Fibroblast of villous mesenchyme (primary cell): ENCODE data around the gene SLC38A2. TPM values are rescaled to one million over a fixed set of nuclear protein-coding genes. Genes with fewer than 3 reads are reported as not detected.

Experiments
- DNase-seq: peaks from one replicate; pipeline ENCODE4 v3.0.0-alpha.2; 2010; ENCODE audit warnings: low read depth
- H3K4me3 ChIP-seq: 2 replicates; pipeline ENCODE4 v1.5.1; 2011; ENCODE audit warnings: low read depth, mild to moderate bottlenecking, low read length
- total RNA-seq: library from RNA; depleted of rRNA; stranded (reverse); fragments of >200 nt; gene quantifications from 2 replicates; pipeline ENCODE4 v1.2.3, GENCODE V29; 2012
- TF ChIP-seq, protein P1 (sequence below): IDR thresholded peaks from 2 replicates; pipeline ENCODE4 v1.5.1; 2012; ENCODE audit warnings: low read depth, mild to moderate bottlenecking, low read length; ENCODE audit not compliant: insufficient read depth

Gene SLC38A2
- total RNA-seq, 1 donor, result 1,547 TPM

GRCh38 chr12:46378530-46378929 is 6.0 kb upstream of the SLC38A2 start:
- no peak for DNase-seq
- H3K4me3 ChIP-seq, result no peak overlapping the region
- TF ChIP-seq, protein P1, sequence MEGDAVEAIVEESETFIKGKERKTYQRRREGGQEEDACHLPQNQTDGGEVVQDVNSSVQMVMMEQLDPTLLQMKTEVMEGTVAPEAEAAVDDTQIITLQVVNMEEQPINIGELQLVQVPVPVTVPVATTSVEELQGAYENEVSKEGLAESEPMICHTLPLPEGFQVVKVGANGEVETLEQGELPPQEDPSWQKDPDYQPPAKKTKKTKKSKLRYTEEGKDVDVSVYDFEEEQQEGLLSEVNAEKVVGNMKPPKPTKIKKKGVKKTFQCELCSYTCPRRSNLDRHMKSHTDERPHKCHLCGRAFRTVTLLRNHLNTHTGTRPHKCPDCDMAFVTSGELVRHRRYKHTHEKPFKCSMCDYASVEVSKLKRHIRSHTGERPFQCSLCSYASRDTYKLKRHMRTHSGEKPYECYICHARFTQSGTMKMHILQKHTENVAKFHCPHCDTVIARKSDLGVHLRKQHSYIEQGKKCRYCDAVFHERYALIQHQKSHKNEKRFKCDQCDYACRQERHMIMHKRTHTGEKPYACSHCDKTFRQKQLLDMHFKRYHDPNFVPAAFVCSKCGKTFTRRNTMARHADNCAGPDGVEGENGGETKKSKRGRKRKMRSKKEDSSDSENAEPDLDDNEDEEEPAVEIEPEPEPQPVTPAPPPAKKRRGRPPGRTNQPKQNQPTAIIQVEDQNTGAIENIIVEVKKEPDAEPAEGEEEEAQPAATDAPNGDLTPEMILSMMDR, result no peak

GRCh38 chr12:46377678-46378077 is 5.1 kb upstream of the SLC38A2 start:
- TF ChIP-seq, protein P1, result no peak
- H3K4me3 ChIP-seq, result no peak overlapping the region
- DNase-seq, result no peak

DNA sequence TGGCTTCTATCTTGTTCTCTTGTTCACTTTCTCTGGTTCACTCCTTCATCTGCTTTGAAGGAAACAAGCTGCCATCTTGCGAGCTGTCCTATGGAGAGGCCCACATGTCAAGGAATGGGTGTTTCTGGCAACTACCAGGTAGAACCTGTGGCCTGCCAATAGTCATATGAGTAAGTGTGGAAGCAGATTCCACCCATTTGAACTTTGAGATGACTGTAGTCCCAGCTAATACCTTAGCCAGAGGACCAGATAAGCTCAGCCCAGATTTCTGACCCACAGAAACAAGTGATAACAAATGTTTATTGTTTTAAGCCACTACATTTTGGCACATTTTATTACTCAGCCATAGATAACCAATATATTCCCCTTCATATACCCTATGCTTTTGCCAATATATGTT is 4.0 kb upstream of the SLC38A2 start:
- DNase-seq, result peak; percentile 16
- TF ChIP-seq, protein P1, result no peak
- no peak overlapping the region for H3K4me3 ChIP-seq

- no peak for DNase-seq
- H3K4me3 ChIP-seq, result no peak overlapping the region
- TF ChIP-seq, protein P1, result no peak
These were observed 2.1 kb upstream of the SLC38A2 start for GRCh38 chr12:46374711-46375110.

- peak; percentile 36 for DNase-seq
- H3K4me3 ChIP-seq, result peak overlapping the region; percentile 95
- TF ChIP-seq, protein P1, result no peak
These were observed 1.7 kb upstream of the SLC38A2 start for GRCh38 chr12:46374310-46374709.

DNA sequence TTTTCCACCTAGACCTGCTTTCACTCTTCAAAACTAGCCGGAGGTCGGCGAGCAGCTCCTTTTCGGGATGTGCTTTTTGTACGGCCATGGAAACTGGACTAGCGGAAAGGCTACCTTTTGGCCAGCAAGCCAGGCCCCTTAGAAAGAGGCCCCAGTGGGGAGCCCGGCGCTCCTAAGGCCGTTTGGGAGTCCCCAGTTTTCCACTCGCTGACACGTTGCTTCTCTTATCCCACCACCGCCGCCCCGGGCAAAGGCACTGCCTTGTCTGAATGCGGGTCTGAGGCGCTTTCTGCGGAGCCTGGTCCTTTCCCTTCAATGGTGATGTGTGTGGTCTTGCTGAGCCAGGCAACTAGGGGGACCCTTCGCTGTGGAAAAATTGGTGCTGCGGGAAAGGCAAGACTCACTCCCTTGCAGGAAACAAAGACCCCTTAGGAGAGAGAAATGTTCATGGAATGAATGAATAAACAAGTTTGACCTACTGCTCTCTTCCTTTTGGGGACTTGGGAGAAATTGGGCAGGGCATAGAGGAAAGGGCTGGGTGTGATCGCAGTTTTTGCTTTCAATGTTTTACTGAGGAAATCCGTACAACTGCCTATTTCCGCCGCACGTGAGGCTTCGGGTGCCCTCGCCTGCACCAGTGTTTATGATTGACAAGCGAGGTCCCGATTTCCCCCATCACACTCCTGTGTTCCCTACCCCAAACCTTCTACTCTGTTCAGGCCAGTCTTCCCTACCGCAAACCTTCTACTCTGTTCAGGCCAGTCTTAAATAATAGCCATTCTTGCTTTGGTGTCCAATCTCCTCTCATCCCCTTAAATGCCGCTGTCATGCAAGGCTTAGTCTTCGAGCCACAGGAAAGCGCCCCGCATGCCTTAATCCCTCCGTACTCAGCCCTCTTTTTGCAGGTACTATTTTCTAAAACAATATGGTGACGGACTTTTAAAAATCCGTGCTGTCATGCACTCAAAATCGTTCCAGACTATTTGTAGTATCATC is 1.0 kb upstream of the SLC38A2 start:
- H3K4me3 ChIP-seq, result peak overlapping the region; percentile 95
- TF ChIP-seq, protein P1, result peak; percentile 41
- peak; percentile 76 for DNase-seq
